Motor neuron (in vitro differentiated cells): ENCODE results near the gene DUSP6. TPM values are rescaled to one million over a fixed set of nuclear protein-coding genes. Genes with fewer than 3 reads are reported as not detected.

Experiments used
- ATAC-seq, 8 experiments: fragments of 200-7000 bp; cut with Tn5 transposase; replicated peaks in 6 of 8; 2 replicates each; pipeline ENCODE4 v1.8.0; 2021; ENCODE audit warnings: mild to moderate bottlenecking in 8 of 8, moderate library complexity in 8 of 8
- H3K27ac ChIP-seq, 2 donors: fragments of 250-450 bp; sonication (Bioruptor Pico); 2 replicates each; pipeline ENCODE4 v1.9.0; 2021; ENCODE audit warnings: antibody characterized with exemption in 2 of 2, mild to moderate bottlenecking in 2 of 2, moderate library complexity in 1 of 2
- H3K4me1 ChIP-seq, 2 donors: fragments of 250-450 bp; sonication (Bioruptor Pico); replicated peaks in 1 of 2; 2 replicates each; pipeline ENCODE4 v1.6.1; 2021; ENCODE audit warnings: antibody characterized with exemption in 2 of 2, mild to moderate bottlenecking in 2 of 2, moderate library complexity in 1 of 2
- H3K4me3 ChIP-seq, 5 donors: fragments of 250-450 bp; sonication (Bioruptor Pico); 2 replicates each; pipeline ENCODE4 v1.9.0; 2021; ENCODE audit warnings: antibody characterized with exemption in 5 of 5, mild to moderate bottlenecking in 5 of 5, moderate library complexity in 4 of 5
- WGBS, 10 experiments: fragments of 450-650 bp; shearing (Covaris generic); methylation state at CpG; one replicate each; pipeline ENCODE4 v1.0.0; 2022; 5-methylcytosine and 5-hydroxymethylcytosine counted together
- in situ Hi-C, 9 experiments: fragments of 400-800 bp; cut with MboI; loops; one replicate each; pipeline ENCODE4 v1.15.0; 2021; ENCODE audit warnings: low sequenced_read_pairs in 9 of 9, low pct_unique_long_range_greater_than_20kb in 2 of 9; ENCODE audit not compliant: unreplicated experiment in 9 of 9
- total RNA-seq, 8 experiments: library from RNA; unstranded; fragments of 300-600 nt; gene quantifications; 2 replicates each; pipeline versions ENCODE4 v1.2.3 to v1.2.4, GENCODE V29; 2022

The DUSP6 gene
- total RNA-seq, 8 experiments from 2014 or later, result 6.8 to 67.6 (median 22.2) TPM

- Histone ChIP-seq H3K4me3 (peak overlapping the region; percentile 66 to 82 (median 77)), H3K4me1 (peaks cover 23 to 25% of the 10 kb centered on the region in 2 donors), H3K27ac (peak overlapping the region; percentile 88 to 95)
- 0 to 90% (median 30%) methylated on average over 1 to 11 of the region's 17 CpGs; no CpG with 5 or more reads in 1 of the 10 experiments for WGBS, 10 experiments
- no peak for ATAC-seq
- in situ Hi-C loops, result loop anchor here in 1 of 9 experiments (10.0 kb wide), 1 partner anchor 100 kb away; no protein-coding TSS in a partner anchor
Measured at GRCh38 chr12:89354612-89355067, 2.3 kb upstream of the DUSP6 start.

- ATAC-seq, result peak; percentile 3 to 31 (median 16)
- peak overlapping the region; percentile 88 to 95 for H3K27ac ChIP-seq
- H3K4me3 ChIP-seq, result peak overlapping the region; percentile 66 to 82 (median 77)
- H3K4me1 ChIP-seq, result peaks cover 25 to 30% of the 10 kb centered on the region in 2 donors
- 0% methylated on average over 1 to 3 of the region's 74 CpGs; no CpG with 5 or more reads in 7 of the 10 experiments for WGBS, 10 experiments
- in situ Hi-C loops, result loop anchor here in 1 of 9 experiments (10.0 kb wide), 1 partner anchor 101 kb away; no protein-coding TSS in a partner anchor
Measured at GRCh38 chr12:89353823-89354611, 1.7 kb upstream of the DUSP6 start.

GRCh38 chr12:89353188-89353822 lies 1.0 kb upstream of the DUSP6 start:
- peak; percentile 22 to 74 (median 66) for ATAC-seq
- WGBS, 10 experiments, result 0 to 4% (median 0%) methylated on average over 2 to 5 of the region's 49 CpGs; no CpG with 5 or more reads in 6 of the 10 experiments
- in situ Hi-C loops, result loop anchor here in 1 of 9 experiments (10.0 kb wide), 1 partner anchor 101 kb away; no protein-coding TSS in a partner anchor
- peak overlapping the region; percentile 66 to 82 (median 77) for H3K4me3 ChIP-seq
- peak overlapping the region; percentile 88 to 95 for H3K27ac ChIP-seq
- peaks cover 29 to 37% of the 10 kb centered on the region in 2 donors for H3K4me1 ChIP-seq

GRCh38 chr12:89352242-89352491 lies 134 bp downstream of the DUSP6 start:
- in situ Hi-C loops, result loop anchor here in 1 of 9 experiments (10.0 kb wide), 1 partner anchor 103 kb away; no protein-coding TSS in a partner anchor
- ATAC-seq, result no peak
- Histone ChIP-seq H3K4me1 (peaks cover 28 to 42% of the 10 kb centered on the region in 2 donors), H3K4me3 (peak overlapping the region; percentile 66 to 82 (median 77)), H3K27ac (peak overlapping the region; percentile 48 to 67)
- 0 to 8% (median 0%) methylated on average over 1 to 9 of the region's 10 CpGs; no CpG with 5 or more reads in 1 of the 10 experiments for WGBS, 10 experiments

- peak overlapping the region; percentile 48 to 67 for H3K27ac ChIP-seq
- peak; percentile 3 to 38 (median 20) for ATAC-seq
- in situ Hi-C loops, result loop anchor here in 1 of 9 experiments (10.0 kb wide), 1 partner anchor 103 kb away; no protein-coding TSS in a partner anchor
- 0 to 3% (median 0%) methylated on average over 1 to 19 of the region's 87 CpGs; no CpG with 5 or more reads in 3 of the 10 experiments for WGBS, 10 experiments
- H3K4me1 ChIP-seq, result peaks cover 28 to 42% of the 10 kb centered on the region in 2 donors
- peak overlapping the region; percentile 66 to 82 (median 77) for H3K4me3 ChIP-seq
Measured at GRCh38 chr12:89351489-89352241, 636 bp downstream of the DUSP6 start.

GRCh38 chr12:89350630-89351488 lies 1.4 kb downstream of the DUSP6 start:
- Histone ChIP-seq H3K4me3 (peak overlapping the region; percentile 66 to 82 (median 77)), H3K4me1 (peaks cover 29 to 44% of the 10 kb centered on the region in 2 donors), H3K27ac (peak overlapping the region; percentile 48 to 67)
- no peak for ATAC-seq
- 0 to 21% (median 0%) methylated on average over 1 to 33 of the region's 51 CpGs; no CpG with 5 or more reads in 1 of the 10 experiments for WGBS, 10 experiments
- in situ Hi-C loops, result loop anchor here in 1 of 9 experiments (10.0 kb wide), 1 partner anchor 104 kb away; no protein-coding TSS in a partner anchor

GRCh38 chr12:89350260-89350629 lies 2.1 kb downstream of the DUSP6 start:
- H3K4me1 ChIP-seq, result peaks cover 28 to 44% of the 10 kb centered on the region in 2 donors
- peak overlapping the region in 1 of 2 donors; percentile 49 for H3K27ac ChIP-seq
- WGBS, 10 experiments, result 0 to 54% (median 2%) methylated on average over 1 to 7 of the region's 7 CpGs; no CpG with 5 or more reads in 1 of the 10 experiments
- ATAC-seq, result no peak
- in situ Hi-C loops, result loop anchor here in 1 of 9 experiments (10.0 kb wide), 1 partner anchor 105 kb away; no protein-coding TSS in a partner anchor
- H3K4me3 ChIP-seq, result peak overlapping the region; percentile 66 to 82 (median 77)

GRCh38 chr12:89349814-89350213 lies 2.5 kb downstream of the DUSP6 start:
- in situ Hi-C loops, result loop anchor here in 1 of 9 experiments (10.0 to 25.0 kb wide), 2 partner anchors 105 to 288 kb away; no protein-coding TSS in a partner anchor
- H3K4me3 ChIP-seq, result peak overlapping the region; percentile 66 to 82 (median 77)
- H3K27ac ChIP-seq, result peak overlapping the region in 1 of 2 donors; percentile 49
- peaks cover 27 to 44% of the 10 kb centered on the region in 2 donors for H3K4me1 ChIP-seq
- 0 to 65% (median 2%) methylated on average over 1 to 6 of the region's 6 CpGs for WGBS, 10 experiments
- no peak for ATAC-seq

- ATAC-seq, result no peak
- Histone ChIP-seq H3K4me1 (peaks cover 27 to 44% of the 10 kb centered on the region in 2 donors), H3K4me3 (peak overlapping the region; percentile 66 to 82 (median 77)), H3K27ac (peak overlapping the region in 1 of 2 donors; percentile 18)
- in situ Hi-C loops, result loop anchor here in 1 of 9 experiments (25.0 kb wide), 1 partner anchor 287 kb away; no protein-coding TSS in a partner anchor
- WGBS, 10 experiments, result 0 to 93% (median 62%) methylated on average over 1 to 8 of the region's 10 CpGs; no CpG with 5 or more reads in 2 of the 10 experiments
Measured at GRCh38 chr12:89348894-89349699, 3.2 kb downstream of the DUSP6 start.

- in situ Hi-C loops, result loop anchor here in 1 of 9 experiments (25.0 kb wide), 1 partner anchor 285 kb away; no protein-coding TSS in a partner anchor
- no peak overlapping the region for H3K27ac ChIP-seq
Measured at GRCh38 chr12:89347325-89347829, 4.9 kb downstream of the DUSP6 start.

More at GRCh38 chr12:89347325-89347829, 4.9 kb downstream of the DUSP6 start:
- ATAC-seq, result no peak
- Histone ChIP-seq H3K4me1 (peaks cover 27 to 49% of the 10 kb centered on the region in 2 donors), H3K4me3 (peak overlapping the region in 1 of 5 donors; percentile 72)
- 47 to 100% (median 67%) methylated on average over 1 to 3 of the region's 3 CpGs; no CpG with 5 or more reads in 3 of the 10 experiments for WGBS, 10 experiments
